Melanocyte of skin (primary cell): ENCODE data around the gene CKS1B. TPM values are rescaled to one million over a fixed set of nuclear protein-coding genes. Genes with fewer than 3 reads are reported as not detected.

ENCODE experiments used
- small RNA-seq, 2 donors: library from RNA; depleted of rRNA; stranded (forward); fragments of <200 nt; gene quantifications; one replicate each; pipeline ENCODE3, GENCODE V24; 2012
- total RNA-seq, 2 donors: library from RNA; depleted of rRNA; stranded (reverse); fragments of >200 nt; gene quantifications; 2 replicates each; pipeline ENCODE4 v1.2.3, GENCODE V29; 2012

Gene CKS1B
- total RNA-seq, result 100 to 1,000 TPM in 1 of 2 donors, 10 to 100 TPM in 1; 59.9 to 210 TPM

GRCh38 chr1:154974102-154974807, at the start of gene CKS1B:
Gene CKS1B, plus strand, starts transcription at chr1:154974681. Its CDS starts 65 bp downstream, at chr1:154974746.

GRCh38 chr1:154936555-154937084, 37.9 kb upstream of the CKS1B start, which contains the start of gene PMVK:
Gene PMVK, minus strand, starts transcription at chr1:154936719. Its CDS starts 34 bp downstream, at chr1:154936685.

GRCh38 chr1:154955718-154956543, 18.6 kb upstream of the CKS1B start, which contains the start of gene PBXIP1:
Gene PBXIP1, minus strand, starts transcription at chr1:154956099. Its CDS starts 2,378 bp downstream, at chr1:154953721.

GRCh38 chr1:154961207-154962155, 13.0 kb upstream of the CKS1B start, which contains the start of gene PYGO2:
Gene PYGO2, minus strand, starts transcription at chr1:154961782. Its CDS starts 206 bp downstream, at chr1:154961576.

GRCh38 chr1:154970631-154971340, 3.7 kb upstream of the CKS1B start, which contains the start of gene SHC1:
Gene SHC1, minus strand, starts transcription at chr1:154970747. Its CDS starts 221 bp downstream, at chr1:154970526.

GRCh38 chr1:154982897-154983648, 8.6 kb downstream of the CKS1B start, which contains the start of gene FLAD1:
Gene FLAD1, plus strand, starts transcription at chr1:154983344. Its CDS starts 351 bp downstream, at chr1:154983695.

GRCh38 chr1:154993572-154994268, 19.2 kb downstream of the CKS1B start, which contains the start of gene LENEP:
Gene LENEP, plus strand, starts transcription at chr1:154993586. Its CDS starts 22 bp downstream, at chr1:154993608.

GRCh38 chr1:155002464-155003226, 28.2 kb downstream of the CKS1B start, which contains the start of gene ZBTB7B:
Gene ZBTB7B, plus strand, starts transcription at chr1:155002802. Its CDS starts 11,859 bp downstream, at chr1:155014661.

Small RNAs within 50 kb of the gene (small RNA-seq; reads per million reads assigned to genes)
- 0 reads per million in 2 donors for gene MIR4258
- gene RF00017, result 0 reads per million in 2 donors

Other genes with a start within 250 kb of the CKS1B start
- gene KCNN3, start 104.4 kb upstream of the CKS1B start, total RNA-seq, result under 1 TPM; under 0.01 TPM
- 10 to 100 TPM in 1 of 2 donors, 1 to 10 TPM in 1; 8.3 to 11.0 TPM for gene PMVK, start 38.0 kb upstream of the CKS1B start, total RNA-seq
- gene PBXIP1, start 18.6 kb upstream of the CKS1B start, total RNA-seq, result 10 to 100 TPM; 23.0 to 39.9 TPM
- 10 to 100 TPM; 15.7 to 22.0 TPM for gene PYGO2, start 12.9 kb upstream of the CKS1B start, total RNA-seq
- gene SHC1, start 3.9 kb upstream of the CKS1B start, total RNA-seq, result 100 to 1,000 TPM; 114 to 143 TPM
- 10 to 100 TPM; 33.4 to 46.0 TPM for gene FLAD1, start 8.7 kb downstream of the CKS1B start, total RNA-seq
- 1 to 10 TPM in 1 of 2 donors, under 1 TPM in 1; 0.67 to 1.0 TPM for gene LENEP, start 18.9 kb downstream of the CKS1B start, total RNA-seq
- gene ZBTB7B, start 28.1 kb downstream of the CKS1B start, total RNA-seq, result 10 to 100 TPM; 20.0 to 25.8 TPM
- gene DCST2, start 59.1 kb downstream of the CKS1B start, total RNA-seq, result under 1 TPM in 1 of 2 donors, not detected in 1; under 0.01 TPM
- gene DCST1, start 59.1 kb downstream of the CKS1B start, total RNA-seq, result under 1 TPM in 1 of 2 donors, not detected in 1; under 0.01 TPM
- gene ADAM15, start 76.6 kb downstream of the CKS1B start, total RNA-seq, result 10 to 100 TPM; 65.7 to 78.6 TPM
- gene EFNA4, start 89.1 kb downstream of the CKS1B start, total RNA-seq, result 1 to 10 TPM; 2.1 to 3.3 TPM
- gene EFNA3, start 104.2 kb downstream of the CKS1B start, total RNA-seq, result under 1 TPM; 0.33 to 0.69 TPM
- gene EFNA1, start 153.2 kb downstream of the CKS1B start, total RNA-seq, result 10 to 100 TPM in 1 of 2 donors, 1 to 10 TPM in 1; 8.3 to 13.4 TPM
- 10 to 100 TPM; 33.3 to 43.4 TPM for gene SLC50A1, start 161.2 kb downstream of the CKS1B start, total RNA-seq
- gene DPM3, start 165.8 kb downstream of the CKS1B start, total RNA-seq, result 10 to 100 TPM; 33.3 to 74.0 TPM
- gene KRTCAP2, start 198.6 kb downstream of the CKS1B start, total RNA-seq, result 100 to 1,000 TPM; 123 to 126 TPM
- 1 to 10 TPM; 3.4 to 4.3 TPM for gene TRIM46, start 199.2 kb downstream of the CKS1B start, total RNA-seq
- gene THBS3, start 233.2 kb downstream of the CKS1B start, total RNA-seq, result 10 to 100 TPM in 1 of 2 donors, 1 to 10 TPM in 1; 8.0 to 10.3 TPM
- 10 to 100 TPM; 38.9 to 59.3 TPM for gene MTX1, start 234.0 kb downstream of the CKS1B start, total RNA-seq